PC-9 (cell line): ENCODE results near the gene ROBO1. TPM values are rescaled to one million over a fixed set of nuclear protein-coding genes. Genes with fewer than 3 reads are reported as not detected.

Experiments
- BruUV-seq: library from RNA; stranded (reverse); fragments of 400-500 nt; replicated peaks from 2 replicates; lab custom pipeline; 2021; lab: Mats Ljungman, UMichigan
- CTCF ChIA-PET: fragments of 300-600 bp; sonication (Branson Sonifier 250); formaldehyde crosslinking; loops from one replicate; lab custom pipeline; 2022; ENCODE audit warnings: antibody characterized with exemption; lab: Charles Lee
- POLR2A ChIA-PET: fragments of 300-600 bp; sonication (Branson Sonifier 250); formaldehyde crosslinking; loops from one replicate; lab custom pipeline; 2022; ENCODE audit warnings: antibody characterized with exemption; ENCODE audit not compliant: unreplicated experiment; lab: Charles Lee
- DNase-seq, 2 experiments: peaks; one replicate each; pipeline versions ENCODE4 v3.0.0 to v3.0.0-alpha.2; 2015 to 2022; ENCODE audit warnings: mixed read lengths in 1 of 2
- H2AFZ ChIP-seq: fragments of 200-600 bp; sonication (generic); 2 replicates; pipeline ENCODE4 v1.8.1; 2017; ENCODE audit warnings: antibody characterized with exemption
- H3F3A ChIP-seq: fragments of 200-600 bp; sonication (generic); 2 replicates; pipeline ENCODE4 v1.8.1; 2017; ENCODE audit warnings: antibody characterized with exemption, mild to moderate bottlenecking, low read depth; ENCODE audit not compliant: insufficient read depth
- H3K27ac ChIP-seq: fragments of 200-600 bp; sonication (generic); 2 replicates; pipeline ENCODE4 v1.6.1; 2016; ENCODE audit warnings: mixed run types
- H3K27me3 ChIP-seq: fragments of 200-600 bp; sonication (generic); 2 replicates; pipeline ENCODE4 v1.6.1; 2016; ENCODE audit warnings: low read depth, mixed run types; ENCODE audit not compliant: insufficient read depth
- H3K36me3 ChIP-seq: fragments of 200-600 bp; sonication (generic); 2 replicates; pipeline ENCODE4 v1.6.1; 2016; ENCODE audit warnings: low read depth, mixed run types
- H3K4me1 ChIP-seq: fragments of 200-600 bp; sonication (generic); replicated peaks from 2 replicates; pipeline ENCODE4 v1.6.1; 2016; ENCODE audit warnings: mixed run types; ENCODE audit not compliant: insufficient read depth
- H3K4me2 ChIP-seq: fragments of 200-600 bp; sonication (generic); 2 replicates; pipeline ENCODE4 v1.6.1; 2017; ENCODE audit warnings: mixed run types
- H3K4me3 ChIP-seq: fragments of 200-600 bp; sonication (generic); 2 replicates; pipeline ENCODE4 v1.6.1; 2016; ENCODE audit warnings: mixed run types
- H3K79me2 ChIP-seq: fragments of 200-600 bp; sonication (generic); 2 replicates; pipeline ENCODE4 v1.6.1; 2017; ENCODE audit warnings: low read depth, mixed run types
- H3K9me2 ChIP-seq: fragments of 200-600 bp; sonication (generic); 2 replicates; pipeline ENCODE4 v1.8.1; 2017; ENCODE audit warnings: mild to moderate bottlenecking; ENCODE audit not compliant: insufficient read depth
- H3K9me3 ChIP-seq: fragments of 200-600 bp; sonication (generic); 2 replicates; pipeline ENCODE4 v1.8.1; 2016; ENCODE audit warnings: low read depth; ENCODE audit not compliant: insufficient read depth
- H4K20me1 ChIP-seq: fragments of 200-600 bp; sonication (generic); 2 replicates; pipeline ENCODE4 v1.8.1; 2017; ENCODE audit not compliant: insufficient read depth
- EZH2 ChIP-seq: fragments of 200-600 bp; sonication (generic); IDR thresholded peaks from 2 replicates; pipeline ENCODE4 v1.8.0; 2017; ENCODE audit warnings: antibody characterized with exemption, low read depth
- intact Hi-C: fragments of 100-400 bp; cut with micrococcal nuclease; formaldehyde crosslinking; loops from one replicate; pipeline ENCODE4 v1.10.0; 2022; ENCODE audit not compliant: unreplicated experiment
- total RNA-seq: library from RNA; stranded (reverse); gene quantifications from 2 replicates; pipeline ENCODE4 v1.2.3, GENCODE V29; 2021
- TF ChIP-seq, protein P1 (sequence below): fragments of 200-600 bp; sonication (generic); conservative IDR thresholded peaks from 2 replicates; pipeline ENCODE4 v1.6.1; 2017; ENCODE audit warnings: mixed run types, antibody characterized with exemption, mild to moderate bottlenecking, moderate library complexity

The ROBO1 gene
- total RNA-seq, 1 experiment from 2014 or later: 17.5 TPM

DNA sequence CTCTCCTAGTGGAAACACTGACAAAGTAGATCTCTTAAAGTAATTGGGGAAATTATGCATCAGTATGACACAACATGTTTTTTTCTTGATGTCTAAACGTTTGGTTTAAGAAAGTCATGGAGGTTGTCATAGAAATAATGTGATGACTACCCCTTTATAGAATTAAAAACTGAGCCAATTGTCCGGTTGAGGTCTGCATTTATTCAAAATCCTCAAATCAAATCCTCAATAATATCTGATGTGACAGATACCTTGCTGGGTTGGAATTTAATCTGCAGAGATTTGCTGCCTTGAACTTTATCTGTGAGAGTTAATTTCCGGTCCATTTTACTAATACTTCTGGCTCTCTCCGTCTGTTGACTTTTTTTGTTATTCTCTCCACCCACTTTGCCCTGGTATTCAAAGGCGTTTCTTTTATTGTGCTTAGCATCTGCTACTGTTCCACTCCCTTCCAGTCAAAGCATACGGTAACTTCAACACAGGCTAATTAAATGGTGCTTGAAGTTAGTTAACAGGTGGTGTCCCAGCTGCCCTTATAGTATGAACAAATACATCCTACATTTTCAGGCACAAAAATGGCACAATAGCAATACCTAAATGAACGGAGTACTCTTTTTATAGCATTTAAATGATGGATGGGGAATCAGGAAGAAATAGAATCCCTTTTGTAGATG is 628.3 kb downstream of the ROBO1 start:
- H3K27me3 ChIP-seq: no peaks in the 10 kb centered on the region
- H3K4me3 ChIP-seq: no peak overlapping the region
- H3K27ac ChIP-seq: no peak overlapping the region
- H3K36me3 ChIP-seq: no peaks in the 10 kb centered on the region
- no peaks in the 10 kb centered on the region for H3K9me2 ChIP-seq
- ChIA-PET POLR2A (no interaction called here), CTCF (no interaction called here)
- no peaks in the 10 kb centered on the region for H4K20me1 ChIP-seq
- DNase-seq: no peak
- intact Hi-C loops: no loop called here
- no peak overlapping the region for H2AFZ ChIP-seq
- H3K79me2 ChIP-seq: no peaks in the 10 kb centered on the region
- no peaks in the 10 kb centered on the region for H3K9me3 ChIP-seq
- no peak overlapping the region for H3K4me2 ChIP-seq
- no TSS peak for BruUV-seq
- no peaks in the 10 kb centered on the region for H3F3A ChIP-seq
- no peaks in the 10 kb centered on the region for H3K4me1 ChIP-seq
- TF ChIP-seq, protein P1, sequence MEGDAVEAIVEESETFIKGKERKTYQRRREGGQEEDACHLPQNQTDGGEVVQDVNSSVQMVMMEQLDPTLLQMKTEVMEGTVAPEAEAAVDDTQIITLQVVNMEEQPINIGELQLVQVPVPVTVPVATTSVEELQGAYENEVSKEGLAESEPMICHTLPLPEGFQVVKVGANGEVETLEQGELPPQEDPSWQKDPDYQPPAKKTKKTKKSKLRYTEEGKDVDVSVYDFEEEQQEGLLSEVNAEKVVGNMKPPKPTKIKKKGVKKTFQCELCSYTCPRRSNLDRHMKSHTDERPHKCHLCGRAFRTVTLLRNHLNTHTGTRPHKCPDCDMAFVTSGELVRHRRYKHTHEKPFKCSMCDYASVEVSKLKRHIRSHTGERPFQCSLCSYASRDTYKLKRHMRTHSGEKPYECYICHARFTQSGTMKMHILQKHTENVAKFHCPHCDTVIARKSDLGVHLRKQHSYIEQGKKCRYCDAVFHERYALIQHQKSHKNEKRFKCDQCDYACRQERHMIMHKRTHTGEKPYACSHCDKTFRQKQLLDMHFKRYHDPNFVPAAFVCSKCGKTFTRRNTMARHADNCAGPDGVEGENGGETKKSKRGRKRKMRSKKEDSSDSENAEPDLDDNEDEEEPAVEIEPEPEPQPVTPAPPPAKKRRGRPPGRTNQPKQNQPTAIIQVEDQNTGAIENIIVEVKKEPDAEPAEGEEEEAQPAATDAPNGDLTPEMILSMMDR: no peak
- TF ChIP-seq EZH2: no peak

DNA sequence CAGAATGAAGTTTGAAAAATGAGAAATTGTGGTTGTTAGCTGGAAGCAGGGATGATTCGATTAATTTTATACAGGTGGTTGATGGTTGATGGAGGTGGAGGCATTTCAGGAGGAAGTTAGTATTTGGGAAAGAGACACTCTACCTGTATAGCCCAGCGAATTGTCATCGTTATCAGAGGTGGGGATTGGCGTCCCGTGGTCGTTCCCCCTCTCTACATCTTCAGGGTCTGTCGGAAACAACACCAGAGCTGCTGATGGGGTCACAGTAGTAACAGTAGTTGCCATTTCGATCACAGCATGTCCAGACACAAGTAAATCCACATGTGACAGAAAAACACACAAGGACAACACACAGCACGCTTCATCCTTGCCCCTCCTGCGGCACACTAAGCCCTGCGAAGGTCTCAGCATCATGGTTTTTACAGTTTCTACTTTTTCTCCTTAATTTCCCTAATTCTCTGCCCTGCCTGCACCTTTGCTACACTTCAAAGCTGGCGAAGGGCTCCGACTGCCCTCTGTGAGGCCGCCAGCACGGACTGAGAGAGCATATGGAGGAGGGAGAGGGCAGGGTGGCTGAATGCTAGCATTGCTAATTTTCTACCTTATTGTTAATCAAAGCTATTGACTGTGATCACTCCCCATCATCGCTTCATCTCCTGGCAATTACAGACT is 642.3 kb downstream of the ROBO1 start:
- H3K4me1 ChIP-seq: no peaks in the 10 kb centered on the region
- H3K4me3 ChIP-seq: no peak overlapping the region
- no peaks in the 10 kb centered on the region for H4K20me1 ChIP-seq
- intact Hi-C loops: no loop called here
- no peak for DNase-seq
- no peak overlapping the region for H3K4me2 ChIP-seq
- TF ChIP-seq, protein P1: no peak
- no peak for TF ChIP-seq EZH2
- no peaks in the 10 kb centered on the region for H3K9me2 ChIP-seq
- no peaks in the 10 kb centered on the region for H3K27me3 ChIP-seq
- CTCF ChIA-PET: no interaction called here
- BruUV-seq: no TSS peak
- 0 out of 2 replicates have a peak overlapping the region, but pooled peaks have one; percentile 16 for H2AFZ ChIP-seq
- no peaks in the 10 kb centered on the region for H3K9me3 ChIP-seq
- POLR2A ChIA-PET: no interaction called here
- H3K79me2 ChIP-seq: no peaks in the 10 kb centered on the region
- no peak overlapping the region for H3K27ac ChIP-seq
- no peaks in the 10 kb centered on the region for H3F3A ChIP-seq
- H3K36me3 ChIP-seq: no peaks in the 10 kb centered on the region

DNA sequence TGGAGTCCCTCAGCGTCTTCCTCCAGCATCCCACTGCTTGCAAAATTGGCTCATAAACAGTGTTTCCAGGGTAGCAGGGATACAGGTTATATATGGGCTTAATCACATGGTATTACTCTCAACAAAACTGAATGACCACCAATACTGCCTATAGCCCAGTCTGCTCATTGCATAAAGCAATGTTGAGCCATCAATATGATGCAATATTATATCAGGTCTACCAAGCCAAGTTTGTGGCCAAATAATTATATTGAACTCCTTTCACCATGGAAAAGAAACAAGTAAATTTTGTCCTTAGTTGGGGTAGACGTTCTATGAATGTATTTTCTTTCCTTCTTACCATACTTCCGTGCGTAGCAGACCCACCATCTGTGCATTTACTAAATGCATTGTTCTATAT is 652.3 kb downstream of the ROBO1 start:
- intact Hi-C loops: no loop called here
- CTCF ChIA-PET: no interaction called here

More for the DNA sequence above, 652.3 kb downstream of the ROBO1 start:
- Histone ChIP-seq H3K79me2 (no peaks in the 10 kb centered on the region), H3K9me2 (peaks cover 4% of the 10 kb centered on the region; the same call in 1 of the 2 replicates), H3K27ac (no peak overlapping the region), H3K4me1 (no peaks in the 10 kb centered on the region), H3K9me3 (no peaks in the 10 kb centered on the region), H2AFZ (no peak overlapping the region), H3K4me3 (no peak overlapping the region), H3K27me3 (no peaks in the 10 kb centered on the region), H3K4me2 (no peak overlapping the region), H4K20me1 (no peaks in the 10 kb centered on the region), H3K36me3 (no peaks in the 10 kb centered on the region), H3F3A (no peaks in the 10 kb centered on the region)
- BruUV-seq: no TSS peak
- TF ChIP-seq, protein P1: no peak
- no peak for TF ChIP-seq EZH2
- DNase-seq: no peak
- POLR2A ChIA-PET: no interaction called here
